GM19452 (cell line): Measurements from ENCODE around the gene S100A2.
"Not testable (repeated sequence)": the region's sequence is repeated elsewhere in the genome, so short reads cannot be mapped to it uniquely, and the experiment has no call there.

Source experiments
- ATAC-seq: cut with Tn5 transposase; IDR thresholded peaks from one replicate; pipeline ENCODE4 v1.9.1; 2021; ENCODE audit not compliant: unreplicated experiment

S100A2 gene

DNA sequence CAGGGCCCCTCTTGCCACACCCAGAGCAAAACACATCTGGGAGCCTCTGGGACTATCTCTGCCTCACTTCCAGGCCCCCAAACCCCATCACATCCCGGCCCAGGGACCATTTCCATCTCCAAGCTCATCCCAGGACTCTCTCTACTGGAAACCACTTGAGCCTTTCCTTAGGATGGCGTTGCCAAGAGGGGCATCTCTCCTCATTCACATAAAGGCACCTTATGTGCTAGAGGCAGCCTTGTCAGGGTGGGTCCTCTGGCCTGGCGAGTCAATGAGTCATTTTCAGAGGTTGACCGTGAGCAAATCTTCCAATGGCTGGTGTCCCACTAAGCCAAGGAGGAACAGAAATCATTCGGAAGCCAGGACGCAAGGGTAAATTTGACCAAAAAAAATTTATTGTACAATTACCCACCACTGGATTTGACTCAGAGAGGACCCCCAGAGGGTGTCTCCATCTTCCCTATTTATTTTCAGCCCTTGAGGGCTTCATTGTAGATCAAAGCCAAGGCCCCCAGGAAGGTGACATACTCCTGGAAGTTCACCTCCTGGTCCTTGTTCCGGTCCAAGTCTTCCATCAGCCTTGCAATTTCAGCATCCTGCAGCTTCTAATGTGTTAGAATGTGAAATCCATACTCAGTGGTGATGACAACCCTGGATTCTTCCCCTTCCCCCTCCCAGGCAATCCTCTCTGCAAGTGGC lies 31.3 kb downstream of the S100A2 start:
- no peak for ATAC-seq

- no peak for ATAC-seq
Measured at GRCh38 chr1:153533689-153534201, 31.9 kb downstream of the S100A2 start.

GRCh38 chr1:153532769-153533599 lies 32.7 kb downstream of the S100A2 start:
- ATAC-seq, result no peak

DNA sequence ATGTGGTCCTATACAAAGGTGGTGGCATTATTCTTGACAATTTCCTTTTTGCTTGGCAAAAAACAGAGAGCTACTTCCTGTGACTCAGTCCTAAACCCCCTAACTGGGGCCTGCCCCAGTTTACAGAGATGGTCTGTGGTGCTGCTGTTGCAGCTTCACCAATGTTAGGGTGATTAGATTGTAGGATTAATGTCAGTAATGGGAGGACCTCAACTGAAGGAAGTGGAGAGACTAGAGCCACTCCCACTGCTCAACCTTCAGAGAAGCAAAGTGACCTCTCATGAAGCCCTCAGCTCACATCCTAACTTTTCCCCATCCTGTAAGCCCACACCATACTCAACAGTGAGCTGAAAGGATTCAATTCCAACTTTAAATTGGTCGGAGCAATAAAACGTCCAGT lies 33.5 kb downstream of the S100A2 start:
- no peak for ATAC-seq

GRCh38 chr1:153531638-153532037 lies 34.0 kb downstream of the S100A2 start:
- no peak for ATAC-seq

DNA sequence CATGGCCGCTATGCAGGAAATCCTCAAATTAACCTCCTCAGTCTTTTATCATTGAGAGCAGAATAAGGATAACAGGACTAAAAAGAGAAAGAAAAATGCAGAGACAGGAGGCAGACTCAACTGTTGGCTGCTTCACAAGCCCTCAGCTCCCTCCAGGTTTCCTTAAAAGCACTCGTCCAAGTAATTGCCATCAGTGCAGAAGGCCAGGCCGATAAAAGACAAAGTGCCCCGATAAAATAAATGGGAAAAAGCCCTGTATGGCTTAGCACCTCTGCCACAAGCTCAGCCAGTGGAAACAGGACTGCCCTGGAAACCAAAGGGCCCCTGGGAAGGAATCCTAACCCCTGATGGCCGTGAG lies 38.0 kb downstream of the S100A2 start:
- ATAC-seq, result no peak

GRCh38 chr1:153527023-153527682 lies 38.5 kb downstream of the S100A2 start:
- no peak for ATAC-seq

DNA sequence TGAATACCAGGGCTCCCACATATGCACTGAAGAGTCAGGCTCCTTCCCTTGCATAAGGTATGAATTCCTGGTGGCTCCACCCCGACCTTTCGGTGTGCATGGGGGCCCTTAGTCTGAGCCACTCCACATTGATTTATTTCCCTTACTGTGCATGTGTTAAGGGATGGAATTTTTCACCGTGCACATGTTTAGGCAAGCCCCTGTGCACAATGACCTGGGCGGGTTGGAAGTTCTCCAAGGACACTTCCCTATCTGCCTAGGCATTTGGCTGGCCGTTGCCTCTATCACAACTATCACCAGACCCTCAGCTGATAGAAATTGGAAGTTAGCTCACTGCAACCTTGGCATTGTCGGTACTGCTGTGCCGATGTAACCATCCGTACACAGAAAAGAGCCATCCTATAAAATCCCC lies 39.5 kb downstream of the S100A2 start:
- ATAC-seq, result no peak

GRCh38 chr1:153525088-153525728 lies 40.4 kb downstream of the S100A2 start:
- ATAC-seq, result no peak

DNA sequence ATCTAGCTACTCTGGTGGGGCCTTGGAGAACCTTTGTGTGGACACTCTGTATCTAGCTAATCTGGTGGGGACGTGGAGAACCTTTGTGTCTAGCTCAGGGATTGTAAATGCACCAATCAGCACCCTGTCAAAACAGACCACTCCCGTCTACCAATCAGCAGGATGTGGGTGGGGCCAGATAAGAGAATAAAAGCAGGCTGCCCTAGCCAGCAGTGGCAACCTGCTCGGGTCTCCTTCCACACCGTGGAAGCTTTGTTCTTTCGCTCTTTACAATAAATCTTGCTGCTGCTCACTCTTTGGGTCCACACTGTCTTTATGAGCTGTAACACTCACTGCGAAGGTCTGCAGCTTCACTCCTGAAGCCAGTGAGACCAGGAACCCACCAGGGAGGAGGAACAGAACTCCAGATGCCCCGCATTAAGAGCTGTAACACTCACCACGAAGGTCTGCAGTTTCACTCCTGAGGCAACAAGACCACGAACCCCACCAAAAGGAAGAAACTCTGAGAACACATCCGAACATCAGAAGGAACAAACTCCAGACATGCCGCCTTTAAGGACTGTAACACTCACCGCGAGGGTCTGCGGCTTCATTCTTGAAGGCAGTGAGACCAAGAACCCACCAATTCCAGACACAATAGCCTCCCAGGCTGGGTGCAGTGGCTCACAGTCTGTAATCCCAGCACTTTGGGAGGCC lies 43.1 kb downstream of the S100A2 start:
- not testable (repeated sequence) for ATAC-seq

DNA sequence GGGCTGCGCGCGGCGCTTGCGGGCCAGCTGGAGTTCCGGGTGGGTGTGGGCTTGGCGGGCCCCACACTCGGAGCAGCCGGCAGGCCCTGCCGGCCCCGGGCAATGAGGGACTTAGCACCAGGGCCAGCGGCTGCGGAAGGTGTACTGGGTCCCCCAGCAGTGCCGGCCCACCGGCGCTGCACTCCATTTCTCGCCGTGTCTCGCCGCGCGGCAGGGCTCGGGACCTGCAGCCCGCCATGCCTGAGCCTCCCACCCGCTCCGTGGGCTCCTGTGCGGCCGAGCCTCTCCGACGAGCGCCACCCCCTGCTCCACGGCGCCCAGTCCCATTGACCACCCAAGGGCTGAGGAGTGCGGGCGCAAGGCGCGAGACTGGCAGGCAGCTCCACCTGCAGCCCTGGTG lies 43.8 kb downstream of the S100A2 start:
- ATAC-seq, result not testable (repeated sequence)

DNA sequence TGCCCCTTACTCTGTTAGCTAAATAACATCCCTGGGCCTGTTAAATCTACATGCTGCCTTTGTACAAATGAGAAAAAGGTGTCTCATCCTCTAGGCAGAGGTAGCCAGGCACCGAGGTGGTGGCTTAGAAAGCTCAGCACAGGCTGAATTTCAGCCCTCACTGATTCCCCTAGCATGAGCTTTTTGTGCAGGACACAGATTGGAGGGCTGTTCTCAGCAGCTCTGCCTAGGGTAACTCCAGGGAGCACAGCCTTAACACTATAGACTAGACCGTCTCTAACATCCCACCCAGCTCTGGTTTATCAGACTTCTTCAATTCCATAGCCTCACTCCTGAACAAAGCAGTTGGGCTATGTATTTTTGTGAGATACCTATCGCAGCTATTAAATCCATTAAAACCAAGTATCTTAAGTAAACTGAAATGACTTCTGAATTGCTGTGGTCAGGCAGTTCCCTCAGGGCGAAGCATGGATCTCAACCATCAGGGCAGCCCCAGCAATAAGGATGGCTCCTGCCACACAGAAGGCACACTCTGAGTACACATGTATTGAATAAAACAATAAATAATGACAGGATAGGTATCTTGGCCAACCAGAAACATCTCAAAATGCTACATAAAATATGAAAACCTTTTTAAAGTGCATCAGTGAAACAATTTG lies 44.7 kb downstream of the S100A2 start:
- no peak for ATAC-seq

GRCh38 chr1:153520137-153520691 lies 45.4 kb downstream of the S100A2 start:
- ATAC-seq, result not testable (repeated sequence)

DNA sequence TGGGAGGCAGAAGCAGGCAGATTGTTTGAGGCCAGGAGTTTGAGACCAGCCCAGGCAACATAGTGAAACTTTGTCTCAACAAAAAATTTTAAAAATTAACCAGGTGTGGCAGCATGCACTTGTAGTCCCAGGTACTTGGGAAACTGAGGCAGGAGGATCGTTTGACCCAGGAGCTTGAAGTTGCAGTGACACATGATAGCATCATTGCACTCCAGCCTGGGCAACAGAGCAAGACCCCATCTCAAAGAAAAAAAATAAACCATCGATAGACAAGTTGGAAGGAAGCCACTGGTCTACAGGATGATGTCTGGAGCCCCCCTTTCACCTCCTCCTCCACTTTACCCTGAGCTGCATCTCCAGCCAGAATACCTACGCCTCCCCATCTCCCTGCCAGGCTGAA lies 46.4 kb downstream of the S100A2 start:
- no peak for ATAC-seq

- ATAC-seq, result no peak
Measured at GRCh38 chr1:153515504-153516394, 49.9 kb downstream of the S100A2 start.

- ATAC-seq, result no peak
Measured at GRCh38 chr1:153513666-153514065, 52.0 kb downstream of the S100A2 start.

GRCh38 chr1:153513023-153513422 lies 52.6 kb downstream of the S100A2 start:
- no peak for ATAC-seq
